GM18867 (cell line): ENCODE data around the gene SMARCAD1.

ENCODE experiments used
- ATAC-seq: cut with Tn5 transposase; IDR thresholded peaks from one replicate; pipeline ENCODE4 v1.9.1; 2021; ENCODE audit warnings: mild to moderate bottlenecking, moderate library complexity; ENCODE audit not compliant: unreplicated experiment

SMARCAD1 gene

GRCh38 chr4:94207469-94208224, at the start of gene SMARCAD1:
SMARCAD1 (plus strand) TSS chr4:94207865; CDS start chr4:94208395, 530 bp downstream.
- peak; percentile 96 for ATAC-seq

GRCh38 chr4:94158883-94159282, 48.8 kb upstream of the SMARCAD1 start:
- ATAC-seq, result no peak

- no peak for ATAC-seq
Measured at GRCh38 chr4:94159790-94160189, 47.9 kb upstream of the SMARCAD1 start.

GRCh38 chr4:94160774-94161173, 46.9 kb upstream of the SMARCAD1 start:
- ATAC-seq, result peak; percentile 60

- no peak for ATAC-seq
Measured at GRCh38 chr4:94165256-94165655, 42.4 kb upstream of the SMARCAD1 start.

- ATAC-seq, result no peak
Measured at GRCh38 chr4:94168321-94168720, 39.3 kb upstream of the SMARCAD1 start.

- no peak for ATAC-seq
Measured at GRCh38 chr4:94169803-94170372, 37.8 kb upstream of the SMARCAD1 start.

GRCh38 chr4:94171616-94172015, 36.0 kb upstream of the SMARCAD1 start:
- no peak for ATAC-seq

- no peak for ATAC-seq
Measured at GRCh38 chr4:94175553-94176261, 32.0 kb upstream of the SMARCAD1 start.

- ATAC-seq, result no peak
Measured at GRCh38 chr4:94177822-94178221, 29.8 kb upstream of the SMARCAD1 start.

- no peak for ATAC-seq
Measured at GRCh38 chr4:94181815-94182214, 25.9 kb upstream of the SMARCAD1 start.

GRCh38 chr4:94202769-94203168, 4.9 kb upstream of the SMARCAD1 start:
- ATAC-seq, result no peak

- no peak for ATAC-seq
Measured at GRCh38 chr4:94208266-94208665, 601 bp downstream of the SMARCAD1 start.

GRCh38 chr4:94208918-94209317, 1.3 kb downstream of the SMARCAD1 start:
- ATAC-seq, result no peak

GRCh38 chr4:94211861-94212260, 4.2 kb downstream of the SMARCAD1 start:
- no peak for ATAC-seq

- peak; percentile 90 for ATAC-seq
Measured at GRCh38 chr4:94214703-94215319, 7.1 kb downstream of the SMARCAD1 start.

- no peak for ATAC-seq
Measured at GRCh38 chr4:94216394-94216793, 8.7 kb downstream of the SMARCAD1 start.

- ATAC-seq, result no peak
Measured at GRCh38 chr4:94219402-94219801, 11.7 kb downstream of the SMARCAD1 start.

GRCh38 chr4:94221916-94222315, 14.3 kb downstream of the SMARCAD1 start:
- ATAC-seq, result no peak

- ATAC-seq, result no peak
Measured at GRCh38 chr4:94225449-94225848, 17.8 kb downstream of the SMARCAD1 start.

GRCh38 chr4:94226763-94227162, 19.1 kb downstream of the SMARCAD1 start:
- no peak for ATAC-seq
